Measurements from ENCODE around the gene AKAP8. TPM values are rescaled to one million over a fixed set of nuclear protein-coding genes. Genes with fewer than 3 reads are reported as not detected.

The AKAP8 gene
- total RNA-seq, 6 donors from 2014 or later = 28.1 to 117 (median 41.3) TPM

- WGBS, 2 donors = 93 to 94% methylated on average over 14 of the region's 14 CpGs
- no peak for DNase-seq
- Histone ChIP-seq H3K4me3 (no peak overlapping the region), H3K27ac (no peak overlapping the region), H3K9me3 (no peaks in the 10 kb centered on the region), H3K4me1 (peaks cover 28 to 31% (median 30%) of the 10 kb centered on the region in 4 donors), H3K36me3 (peaks cover 38 to 69% (median 62%) of the 10 kb centered on the region in 4 donors), H3K27me3 (no peaks in the 10 kb centered on the region)
- TF ChIP-seq CTCF (IDR thresholded peaks at IDR 0.05) (no peak), POLR2A (IDR thresholded peaks at IDR 0.05) (no peak), EP300 (IDR thresholded peaks at IDR 0.05) (no peak), POLR2AphosphoS5 (IDR thresholded peaks at IDR 0.05) (no peak)
- no peak for ATAC-seq (ENCODE audit: low FRiP score in 2 of 2)
These were observed 7.1 kb downstream of the AKAP8 start for GRCh38 chr19:15372470-15372869.

- TF ChIP-seq EP300 (IDR thresholded peaks at IDR 0.05) = no peak
- TF ChIP-seq CTCF (IDR thresholded peaks at IDR 0.05) = no peak
- no peak for TF ChIP-seq POLR2A (IDR thresholded peaks at IDR 0.05)
- TF ChIP-seq POLR2AphosphoS5 (IDR thresholded peaks at IDR 0.05) = no peak
- Histone ChIP-seq H3K36me3 (peaks cover 40 to 75% (median 68%) of the 10 kb centered on the region in 4 donors), H3K9me3 (no peaks in the 10 kb centered on the region), H3K27me3 (no peaks in the 10 kb centered on the region), H3K27ac (no peak overlapping the region), H3K4me1 (peaks cover 22 to 25% (median 25%) of the 10 kb centered on the region in 4 donors), H3K4me3 (no peak overlapping the region)
- DNase-seq (no peak), ATAC-seq (ENCODE audit: low FRiP score in 2 of 2) (no peak)
- WGBS, 2 donors = 90 to 96% methylated on average over 17 of the region's 17 CpGs
These were observed 7.7 kb downstream of the AKAP8 start for GRCh38 chr19:15371786-15372380.

GRCh38 chr19:15371119-15371518 lies 8.5 kb downstream of the AKAP8 start:
- no peak overlapping the region for H3K4me3 ChIP-seq
- WGBS, 2 donors = 96 to 100% methylated on average over 6 to 7 of the region's 7 CpGs
- peaks cover 40 to 82% (median 73%) of the 10 kb centered on the region in 4 donors for H3K36me3 ChIP-seq
- TF ChIP-seq EP300 (IDR thresholded peaks at IDR 0.05) = no peak
- TF ChIP-seq POLR2AphosphoS5 (IDR thresholded peaks at IDR 0.05) = no peak
- no peak for TF ChIP-seq CTCF (IDR thresholded peaks at IDR 0.05)
- TF ChIP-seq POLR2A (IDR thresholded peaks at IDR 0.05) = no peak
- peaks cover 15 to 21% (median 17%) of the 10 kb centered on the region in 4 donors for H3K4me1 ChIP-seq
- DNase-seq (no peak), ATAC-seq (ENCODE audit: low FRiP score in 2 of 2) (no peak)
- H3K9me3 ChIP-seq = no peaks in the 10 kb centered on the region
- H3K27ac ChIP-seq = no peak overlapping the region
- H3K27me3 ChIP-seq = no peaks in the 10 kb centered on the region

GRCh38 chr19:15369594-15369891 lies 10.0 kb downstream of the AKAP8 start:
- WGBS, 2 donors = 95 to 98% methylated on average over 6 to 9 of the region's 9 CpGs
- ATAC-seq (ENCODE audit: low FRiP score in 2 of 2) = no peak
- no peak overlapping the region for H3K4me3 ChIP-seq
- H3K27ac ChIP-seq = no peak overlapping the region
- H3K36me3 ChIP-seq = peaks cover 46 to 95% (median 86%) of the 10 kb centered on the region in 4 donors
- TF ChIP-seq POLR2A (IDR thresholded peaks at IDR 0.05) (no peak), EP300 (IDR thresholded peaks at IDR 0.05) (no peak), CTCF (IDR thresholded peaks at IDR 0.05) (no peak), POLR2AphosphoS5 (IDR thresholded peaks at IDR 0.05) (no peak)
- no peak for DNase-seq
- H3K27me3 ChIP-seq = no peaks in the 10 kb centered on the region
- peaks cover 4 to 9% (median 8%) of the 10 kb centered on the region in 4 donors for H3K4me1 ChIP-seq
- H3K9me3 ChIP-seq = no peaks in the 10 kb centered on the region
